H1 (cell line): Measurements from ENCODE around the gene AOAH. TPM values are rescaled to one million over a fixed set of nuclear protein-coding genes. Genes with fewer than 3 reads are reported as not detected.

Experiments
- GABPA ChIP-seq: IDR thresholded peaks from 2 replicates; pipeline ENCODE4 v1.6.1; 2011; ENCODE audit warnings: mild to moderate bottlenecking, low read length, moderate library complexity, borderline replicate concordance; ENCODE audit not compliant: insufficient read depth
- HDAC6 ChIP-seq: IDR thresholded peaks from one replicate; pipeline ENCODE4 v1.7.1; 2012; ENCODE audit warnings: low read depth, mild to moderate bottlenecking, inconsistent platforms, low read length, moderate library complexity
- NRF1 ChIP-seq: IDR thresholded peaks from 2 replicates; pipeline ENCODE4 v1.6.1; 2011; ENCODE audit warnings: mild to moderate bottlenecking, low read depth, low read length, improper control_type of control experiment
- POLR2AphosphoS5 ChIP-seq: IDR thresholded peaks from 2 replicates; pipeline ENCODE4 v1.6.1; 2011; ENCODE audit warnings: low read depth, low read length
- polyA plus RNA-seq, 7 experiments: library from polyadenylated mRNA; depleted of rRNA in 3 of 7; stranded (reverse) in 5 of 7; unstranded in 2 of 7; fragments of >200 nt in 5 of 7; fragments of 200-250 nt in 2 of 7; gene quantifications; 1 replicate in 5 of 7; 2 replicates in 1 of 7; 4 replicates in 1 of 7; pipeline versions ENCODE4 v1.2.1 to v1.2.3, GENCODE V29; 2011 to 2013; ENCODE audit warnings: missing spikeins in 2 of 7, mixed read lengths in 2 of 7
- total RNA-seq: library from RNA; stranded (reverse); fragmentation: NEBNext Ultra II Directional; extraction: Animal tissue kit (Norgen Biotek cat#: 25700); gene quantifications from 2 replicates; pipeline ENCODE4 v1.2.1, GENCODE V29; 2021
- TF ChIP-seq, protein P1 (sequence below): fragments of 300-600 bp; sonication (generic); IDR thresholded peaks from 2 replicates; pipeline ENCODE4 v1.7.1; 2012; ENCODE audit warnings: low read length, moderate library complexity, mild to moderate bottlenecking, inconsistent platforms; ENCODE audit not compliant: insufficient replicate concordance

The AOAH gene
- total and polyA plus RNA-seq, 2 of the 8 experiments (the other 6 are each of a cell fraction or from before 2014, with no cell fraction given) = 0.08 TPM; not detected in 1

DNA sequence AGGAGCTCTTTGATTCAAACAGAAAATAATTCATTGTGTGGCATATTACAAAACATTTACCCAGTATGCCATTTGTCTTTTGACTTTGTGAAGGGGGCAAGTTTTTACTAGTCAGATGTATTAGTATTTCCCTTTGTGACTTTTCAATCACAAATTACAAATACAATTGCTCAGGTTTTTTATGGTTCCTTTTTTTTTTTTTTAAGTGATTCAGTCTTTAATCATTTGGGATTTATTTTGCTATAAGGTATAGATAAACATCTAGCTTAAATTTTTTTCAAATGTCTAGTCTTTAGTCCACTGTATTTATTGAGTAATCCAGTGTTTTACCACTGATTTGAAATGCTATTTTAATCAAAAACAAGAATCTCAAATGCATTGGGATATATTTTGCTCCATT, 75.9 kb downstream of the AOAH start (continued):
- TF ChIP-seq, protein P1, sequence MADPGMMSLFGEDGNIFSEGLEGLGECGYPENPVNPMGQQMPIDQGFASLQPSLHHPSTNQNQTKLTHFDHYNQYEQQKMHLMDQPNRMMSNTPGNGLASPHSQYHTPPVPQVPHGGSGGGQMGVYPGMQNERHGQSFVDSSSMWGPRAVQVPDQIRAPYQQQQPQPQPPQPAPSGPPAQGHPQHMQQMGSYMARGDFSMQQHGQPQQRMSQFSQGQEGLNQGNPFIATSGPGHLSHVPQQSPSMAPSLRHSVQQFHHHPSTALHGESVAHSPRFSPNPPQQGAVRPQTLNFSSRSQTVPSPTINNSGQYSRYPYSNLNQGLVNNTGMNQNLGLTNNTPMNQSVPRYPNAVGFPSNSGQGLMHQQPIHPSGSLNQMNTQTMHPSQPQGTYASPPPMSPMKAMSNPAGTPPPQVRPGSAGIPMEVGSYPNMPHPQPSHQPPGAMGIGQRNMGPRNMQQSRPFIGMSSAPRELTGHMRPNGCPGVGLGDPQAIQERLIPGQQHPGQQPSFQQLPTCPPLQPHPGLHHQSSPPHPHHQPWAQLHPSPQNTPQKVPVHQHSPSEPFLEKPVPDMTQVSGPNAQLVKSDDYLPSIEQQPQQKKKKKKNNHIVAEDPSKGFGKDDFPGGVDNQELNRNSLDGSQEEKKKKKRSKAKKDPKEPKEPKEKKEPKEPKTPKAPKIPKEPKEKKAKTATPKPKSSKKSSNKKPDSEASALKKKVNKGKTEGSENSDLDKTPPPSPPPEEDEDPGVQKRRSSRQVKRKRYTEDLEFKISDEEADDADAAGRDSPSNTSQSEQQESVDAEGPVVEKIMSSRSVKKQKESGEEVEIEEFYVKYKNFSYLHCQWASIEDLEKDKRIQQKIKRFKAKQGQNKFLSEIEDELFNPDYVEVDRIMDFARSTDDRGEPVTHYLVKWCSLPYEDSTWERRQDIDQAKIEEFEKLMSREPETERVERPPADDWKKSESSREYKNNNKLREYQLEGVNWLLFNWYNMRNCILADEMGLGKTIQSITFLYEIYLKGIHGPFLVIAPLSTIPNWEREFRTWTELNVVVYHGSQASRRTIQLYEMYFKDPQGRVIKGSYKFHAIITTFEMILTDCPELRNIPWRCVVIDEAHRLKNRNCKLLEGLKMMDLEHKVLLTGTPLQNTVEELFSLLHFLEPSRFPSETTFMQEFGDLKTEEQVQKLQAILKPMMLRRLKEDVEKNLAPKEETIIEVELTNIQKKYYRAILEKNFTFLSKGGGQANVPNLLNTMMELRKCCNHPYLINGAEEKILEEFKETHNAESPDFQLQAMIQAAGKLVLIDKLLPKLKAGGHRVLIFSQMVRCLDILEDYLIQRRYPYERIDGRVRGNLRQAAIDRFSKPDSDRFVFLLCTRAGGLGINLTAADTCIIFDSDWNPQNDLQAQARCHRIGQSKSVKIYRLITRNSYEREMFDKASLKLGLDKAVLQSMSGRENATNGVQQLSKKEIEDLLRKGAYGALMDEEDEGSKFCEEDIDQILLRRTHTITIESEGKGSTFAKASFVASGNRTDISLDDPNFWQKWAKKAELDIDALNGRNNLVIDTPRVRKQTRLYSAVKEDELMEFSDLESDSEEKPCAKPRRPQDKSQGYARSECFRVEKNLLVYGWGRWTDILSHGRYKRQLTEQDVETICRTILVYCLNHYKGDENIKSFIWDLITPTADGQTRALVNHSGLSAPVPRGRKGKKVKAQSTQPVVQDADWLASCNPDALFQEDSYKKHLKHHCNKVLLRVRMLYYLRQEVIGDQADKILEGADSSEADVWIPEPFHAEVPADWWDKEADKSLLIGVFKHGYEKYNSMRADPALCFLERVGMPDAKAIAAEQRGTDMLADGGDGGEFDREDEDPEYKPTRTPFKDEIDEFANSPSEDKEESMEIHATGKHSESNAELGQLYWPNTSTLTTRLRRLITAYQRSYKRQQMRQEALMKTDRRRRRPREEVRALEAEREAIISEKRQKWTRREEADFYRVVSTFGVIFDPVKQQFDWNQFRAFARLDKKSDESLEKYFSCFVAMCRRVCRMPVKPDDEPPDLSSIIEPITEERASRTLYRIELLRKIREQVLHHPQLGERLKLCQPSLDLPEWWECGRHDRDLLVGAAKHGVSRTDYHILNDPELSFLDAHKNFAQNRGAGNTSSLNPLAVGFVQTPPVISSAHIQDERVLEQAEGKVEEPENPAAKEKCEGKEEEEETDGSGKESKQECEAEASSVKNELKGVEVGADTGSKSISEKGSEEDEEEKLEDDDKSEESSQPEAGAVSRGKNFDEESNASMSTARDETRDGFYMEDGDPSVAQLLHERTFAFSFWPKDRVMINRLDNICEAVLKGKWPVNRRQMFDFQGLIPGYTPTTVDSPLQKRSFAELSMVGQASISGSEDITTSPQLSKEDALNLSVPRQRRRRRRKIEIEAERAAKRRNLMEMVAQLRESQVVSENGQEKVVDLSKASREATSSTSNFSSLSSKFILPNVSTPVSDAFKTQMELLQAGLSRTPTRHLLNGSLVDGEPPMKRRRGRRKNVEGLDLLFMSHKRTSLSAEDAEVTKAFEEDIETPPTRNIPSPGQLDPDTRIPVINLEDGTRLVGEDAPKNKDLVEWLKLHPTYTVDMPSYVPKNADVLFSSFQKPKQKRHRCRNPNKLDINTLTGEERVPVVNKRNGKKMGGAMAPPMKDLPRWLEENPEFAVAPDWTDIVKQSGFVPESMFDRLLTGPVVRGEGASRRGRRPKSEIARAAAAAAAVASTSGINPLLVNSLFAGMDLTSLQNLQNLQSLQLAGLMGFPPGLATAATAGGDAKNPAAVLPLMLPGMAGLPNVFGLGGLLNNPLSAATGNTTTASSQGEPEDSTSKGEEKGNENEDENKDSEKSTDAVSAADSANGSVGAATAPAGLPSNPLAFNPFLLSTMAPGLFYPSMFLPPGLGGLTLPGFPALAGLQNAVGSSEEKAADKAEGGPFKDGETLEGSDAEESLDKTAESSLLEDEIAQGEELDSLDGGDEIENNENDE = no peak
- no peak for TF ChIP-seq NRF1
- TF ChIP-seq POLR2AphosphoS5 = no peak
- TF ChIP-seq HDAC6 = no peak
- no peak for TF ChIP-seq GABPA
